ENCODE data around the gene ANHX. TPM values are rescaled to one million over a fixed set of nuclear protein-coding genes. Genes with fewer than 3 reads are reported as not detected.

Gene ANHX
- total and polyA plus RNA-seq, 2 of the 13 experiments (the other 11 are each of a cell fraction or from before 2014, with no cell fraction given), result not detected

GRCh38 chr12:133181238-133181959 lies 54.3 kb downstream of the ANHX start, which contains the start of gene ZNF268 (continued):
- peak; percentile 74; the same call in 1 of the 2 replicates for TF ChIP-seq NFKB2 (CRISPR knock-in tag; IDR thresholded peaks at IDR 0.05; ENCODE audit: borderline replicate concordance)
- peak; percentile 89 for TF ChIP-seq ZNF274 (CRISPR knock-in tag; IDR thresholded peaks at IDR 0.05)
- TF ChIP-seq MED8 (CRISPR knock-in tag; IDR thresholded peaks at IDR 0.05; ENCODE audit: insufficient replicate concordance), result no peak
- TF ChIP-seq MED13 (CRISPR knock-in tag; IDR thresholded peaks at IDR 0.05), result no peak
- TF ChIP-seq MTERF4 (CRISPR knock-in tag; IDR thresholded peaks at IDR 0.05), result no peak
- no peak for TF ChIP-seq ZNF207 (IDR thresholded peaks at IDR 0.05; ENCODE audit: borderline replicate concordance)
- peak; percentile 93 for TF ChIP-seq PHF8 (CRISPR knock-in tag; IDR thresholded peaks at IDR 0.05)
- no peak for TF ChIP-seq UBTF (CRISPR knock-in tag; IDR thresholded peaks at IDR 0.05)
- TF ChIP-seq SIN3B (IDR thresholded peaks at IDR 0.05; ENCODE audit: low read length), result peak; percentile 90
- no peak for TF ChIP-seq MTF2 (CRISPR knock-in tag; IDR thresholded peaks at IDR 0.05; ENCODE audit: borderline replicate concordance)
- peak; percentile 74; the same call in 1 of the 2 replicates for TF ChIP-seq DMAP1 (CRISPR knock-in tag; IDR thresholded peaks at IDR 0.05)
- peak; percentile 85; the same call in 1 of the 2 replicates for TF ChIP-seq ZNF788 (CRISPR knock-in tag; IDR thresholded peaks at IDR 0.05; ENCODE audit: borderline replicate concordance)
- TF ChIP-seq SMAD1 (CRISPR knock-in tag; IDR thresholded peaks at IDR 0.05; ENCODE audit: borderline replicate concordance, low read depth), result no peak
- TF ChIP-seq SRSF1 (optimal IDR thresholded peaks at IDR 0.05; ENCODE audit: low read depth, low read length), result peak; percentile 81
- peak; percentile 73; the same call in 1 of the 2 replicates for TF ChIP-seq ZNF639 (CRISPR knock-in tag; conservative IDR thresholded peaks at IDR 0.05)
- no peak for TF ChIP-seq ZNF362 (CRISPR knock-in tag; IDR thresholded peaks at IDR 0.05; ENCODE audit: borderline replicate concordance)
- peak; percentile 83 for TF ChIP-seq KMT2A (CRISPR knock-in tag; IDR thresholded peaks at IDR 0.05)
- TF ChIP-seq ATF4 (CRISPR knock-in tag; IDR thresholded peaks at IDR 0.05), result peak in 1 of 2 experiments; percentile 94; a peak in 2 of 4 replicates
- TF ChIP-seq ZBTB25 (CRISPR knock-in tag; IDR thresholded peaks at IDR 0.05), result peak; percentile 65; the same call in 1 of the 2 replicates
- no peak for TF ChIP-seq RFXANK (CRISPR knock-in tag; IDR thresholded peaks at IDR 0.05)
- peak; percentile 89 for TF ChIP-seq ZNF501 (CRISPR knock-in tag; IDR thresholded peaks at IDR 0.05)
- TF ChIP-seq ZBTB1 (CRISPR knock-in tag; IDR thresholded peaks at IDR 0.05; ENCODE audit: borderline replicate concordance), result no peak
